Measurements from ENCODE around the gene FLT3.
"Not testable (repeated sequence)": the region's sequence is repeated elsewhere in the genome, so short reads cannot be mapped to it uniquely, and the experiment has no call there.

FLT3 gene

GRCh38 chr13:28043224-28043623 is 57.2 kb downstream of the FLT3 start:
- no peak for DNase-seq

DNA sequence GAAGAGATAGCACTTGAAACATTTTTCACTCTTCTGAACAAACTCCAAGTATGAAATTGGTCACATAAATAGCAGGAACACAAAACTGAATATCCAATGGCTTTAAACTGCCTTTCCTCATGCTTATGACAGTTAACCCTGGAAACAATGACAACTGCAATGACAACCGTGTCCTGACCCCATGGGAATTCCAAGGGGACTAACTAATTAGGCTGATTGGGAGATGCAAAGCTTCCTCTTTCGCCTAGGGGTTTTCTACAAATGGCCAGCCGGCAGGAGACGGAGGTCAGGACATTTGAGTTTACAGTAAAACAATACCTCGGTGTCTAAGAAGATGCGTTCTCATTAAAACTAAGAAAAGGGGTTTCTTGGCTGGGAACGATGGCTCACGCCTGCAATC is 58.9 kb downstream of the FLT3 start:
- no peak for DNase-seq

GRCh38 chr13:28041031-28041461 is 59.3 kb downstream of the FLT3 start:
- peak; percentile 43 for DNase-seq

GRCh38 chr13:28037399-28037798 is 63.0 kb downstream of the FLT3 start:
- DNase-seq = no peak

- no peak for DNase-seq
Observed at GRCh38 chr13:28035146-28035782, 65.1 kb downstream of the FLT3 start.

DNA sequence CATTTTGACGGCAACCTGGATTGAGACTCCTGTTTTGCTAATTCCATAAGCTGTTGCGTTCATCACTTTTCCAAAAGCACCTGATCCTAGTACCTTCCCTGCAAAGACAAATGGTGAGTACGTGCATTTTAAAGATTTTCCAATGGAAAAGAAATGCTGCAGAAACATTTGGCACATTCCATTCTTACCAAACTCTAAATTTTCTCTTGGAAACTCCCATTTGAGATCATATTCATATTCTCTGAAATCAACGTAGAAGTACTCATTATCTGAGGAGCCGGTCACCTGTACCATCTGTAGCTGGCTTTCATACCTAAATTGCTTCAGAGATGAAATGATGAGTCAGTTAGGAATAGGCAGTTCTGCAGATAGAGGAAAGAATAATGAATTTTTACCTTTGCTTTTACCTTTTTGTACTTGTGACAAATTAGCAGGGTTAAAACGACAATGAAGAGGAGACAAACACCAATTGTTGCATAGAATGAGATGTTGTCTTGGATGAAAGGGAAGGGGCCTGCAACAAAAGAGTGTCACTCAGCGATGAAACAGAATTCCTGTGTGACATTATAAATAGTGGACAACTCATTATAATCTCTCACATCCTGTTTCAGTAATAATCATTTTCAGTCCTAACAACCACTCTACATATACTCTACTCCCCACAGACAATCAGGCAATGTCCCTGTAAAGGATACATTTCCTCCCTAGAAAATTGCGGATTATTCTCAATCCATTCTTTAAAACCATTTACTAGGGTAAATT is 66.3 kb downstream of the FLT3 start:
- no peak for DNase-seq

DNA sequence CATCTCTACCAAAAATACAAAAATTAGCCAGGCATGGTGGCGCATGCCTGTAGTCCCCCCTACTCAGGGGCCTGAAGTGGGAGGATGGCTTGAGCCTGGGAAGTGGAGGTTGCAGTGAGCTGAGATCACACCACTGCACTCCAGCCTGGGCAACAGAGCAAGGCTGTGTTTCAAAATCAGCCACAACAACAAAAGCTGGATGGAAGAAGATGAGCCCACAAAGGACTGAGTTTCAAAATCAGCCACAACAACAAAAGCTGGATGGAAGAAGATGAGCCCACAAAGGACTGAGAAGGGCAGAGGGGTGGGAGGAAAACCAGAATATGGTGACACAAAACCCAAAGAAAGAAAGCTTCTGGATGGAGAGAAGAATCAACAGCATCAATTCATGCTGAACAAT is 67.9 kb downstream of the FLT3 start:
- not testable (repeated sequence) for DNase-seq

GRCh38 chr13:28031896-28032288 is 68.5 kb downstream of the FLT3 start:
- DNase-seq = no peak

DNA sequence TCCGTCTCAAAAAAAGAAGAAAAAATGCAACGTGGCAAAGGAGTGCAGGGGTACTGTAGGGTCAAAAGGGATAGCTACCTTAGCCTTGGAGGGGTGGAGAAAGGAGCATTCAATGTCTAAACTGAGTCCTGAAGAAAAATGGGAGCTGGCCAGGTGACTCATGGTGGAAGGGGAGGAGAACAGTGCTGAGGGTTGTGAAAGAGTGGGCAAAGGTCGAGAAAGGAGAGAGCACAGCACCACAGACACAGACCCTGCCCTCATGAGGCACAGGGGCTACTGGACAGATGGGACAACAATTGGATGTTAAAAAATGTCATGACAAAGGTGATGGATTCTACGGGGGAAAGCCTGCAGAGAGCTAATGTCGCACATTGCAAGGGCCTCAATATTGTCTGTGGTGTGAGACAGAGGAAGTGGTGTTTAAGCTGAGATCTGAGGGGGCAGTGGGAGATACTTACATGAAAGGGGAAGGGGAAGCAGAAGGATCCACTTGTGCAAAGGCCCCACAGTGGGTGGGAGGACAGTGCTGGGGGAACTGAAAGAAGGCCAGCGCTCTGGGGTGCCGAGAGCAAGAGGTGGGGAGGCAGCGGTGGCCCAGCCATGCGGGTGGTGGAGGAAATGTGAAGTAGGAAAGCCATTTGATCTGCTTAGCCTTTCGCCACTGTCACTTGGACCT is 69.0 kb downstream of the FLT3 start:
- no peak for DNase-seq

GRCh38 chr13:28027607-28028364 is 72.6 kb downstream of the FLT3 start:
- DNase-seq = no peak

- DNase-seq = no peak
Observed at GRCh38 chr13:28027071-28027470, 73.3 kb downstream of the FLT3 start.

GRCh38 chr13:28026508-28026907 is 73.9 kb downstream of the FLT3 start:
- DNase-seq = no peak

DNA sequence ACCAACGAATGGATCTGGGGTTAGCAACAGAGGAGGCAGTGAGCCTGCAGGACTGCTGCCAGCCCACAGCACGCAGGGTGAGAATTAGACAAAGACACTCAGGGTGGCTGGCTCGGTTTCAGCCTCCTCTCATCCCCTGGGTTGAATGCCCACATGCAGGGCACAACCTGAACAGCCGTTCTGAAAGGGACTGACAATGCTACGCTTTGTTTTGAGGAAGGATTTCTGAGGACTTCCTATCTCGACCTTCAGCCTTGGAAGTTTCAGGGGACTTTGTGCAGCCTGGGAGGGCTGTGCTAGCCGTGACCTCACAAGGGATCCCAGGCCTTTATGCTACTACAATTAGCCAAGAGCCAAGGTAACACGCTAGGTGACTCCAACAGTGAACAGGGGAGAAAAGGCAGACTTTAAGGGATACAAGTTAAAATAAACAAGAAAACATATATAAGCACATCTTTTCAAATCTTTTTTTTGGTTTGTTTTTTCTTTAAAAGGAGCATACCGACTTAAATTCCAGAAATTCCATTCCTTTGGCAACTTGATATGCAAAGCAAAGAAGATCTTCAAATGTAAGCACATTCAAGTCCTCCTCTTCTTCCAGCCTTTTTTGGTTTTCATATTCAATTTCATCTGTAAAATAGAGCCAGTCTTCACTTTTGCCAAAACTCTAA is 77.4 kb downstream of the FLT3 start:
- DNase-seq = no peak

GRCh38 chr13:28014301-28014700 is 86.1 kb downstream of the FLT3 start:
- DNase-seq = no peak

DNA sequence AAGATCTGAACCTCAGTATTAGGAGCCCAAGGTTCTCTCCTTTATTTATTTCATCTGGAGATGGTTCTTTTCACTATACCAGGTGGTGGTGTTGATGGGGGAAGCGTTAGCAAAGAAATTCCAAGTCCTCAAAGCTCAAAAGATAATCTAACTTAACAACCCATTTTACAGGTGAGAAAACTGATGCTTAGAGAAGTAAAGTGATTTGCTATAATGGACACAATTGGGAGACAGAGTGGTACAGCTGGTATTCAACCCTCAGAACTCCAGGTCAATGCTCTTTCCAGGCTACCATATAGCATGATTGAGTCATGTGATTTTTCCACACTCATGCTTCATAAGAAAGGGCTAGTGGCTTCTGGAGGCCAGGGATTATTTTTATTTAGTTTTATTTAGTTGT is 86.9 kb downstream of the FLT3 start:
- no peak for DNase-seq

DNA sequence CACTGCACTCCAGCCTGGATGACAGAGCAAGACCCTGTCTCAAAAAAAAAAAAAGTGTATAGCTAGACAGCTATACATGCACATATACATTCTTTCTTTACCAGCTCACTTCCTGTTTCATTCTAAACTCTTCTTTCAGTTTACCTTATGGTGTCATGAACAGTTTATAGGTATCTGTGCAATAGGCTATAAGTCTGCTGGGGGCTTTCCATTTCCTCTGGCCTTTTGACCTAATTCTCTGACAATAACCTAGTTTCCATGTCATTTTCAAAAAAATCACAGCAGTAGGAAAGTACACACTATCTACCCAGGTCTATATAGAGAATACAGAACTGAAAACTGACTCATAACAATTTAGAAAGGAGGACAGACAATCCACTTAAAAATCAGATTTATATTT is 87.5 kb downstream of the FLT3 start:
- DNase-seq = no peak

DNA sequence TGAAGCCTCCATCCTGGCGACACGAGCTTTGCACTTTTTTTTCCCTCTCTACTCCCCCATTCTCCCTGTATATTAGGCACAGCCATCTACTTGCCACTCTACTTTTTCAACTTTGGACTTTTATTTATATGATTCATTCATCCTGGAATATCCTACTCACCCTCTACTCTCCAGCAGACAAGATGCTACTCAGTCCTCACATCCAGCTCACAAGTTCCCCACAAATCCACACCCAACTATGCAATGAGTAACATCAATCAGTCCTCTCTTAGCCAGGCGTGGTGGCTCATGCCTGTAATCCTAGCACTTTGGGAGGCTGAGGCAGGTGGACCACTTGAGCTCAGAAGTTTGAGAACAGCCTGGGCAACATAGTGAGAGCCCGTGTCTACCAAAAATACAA is 88.0 kb downstream of the FLT3 start:
- no peak for DNase-seq

- DNase-seq = no peak
Observed at GRCh38 chr13:28010046-28010445, 90.3 kb downstream of the FLT3 start.

GRCh38 chr13:28005016-28005415 is 95.4 kb downstream of the FLT3 start:
- not testable (repeated sequence) for DNase-seq

DNA sequence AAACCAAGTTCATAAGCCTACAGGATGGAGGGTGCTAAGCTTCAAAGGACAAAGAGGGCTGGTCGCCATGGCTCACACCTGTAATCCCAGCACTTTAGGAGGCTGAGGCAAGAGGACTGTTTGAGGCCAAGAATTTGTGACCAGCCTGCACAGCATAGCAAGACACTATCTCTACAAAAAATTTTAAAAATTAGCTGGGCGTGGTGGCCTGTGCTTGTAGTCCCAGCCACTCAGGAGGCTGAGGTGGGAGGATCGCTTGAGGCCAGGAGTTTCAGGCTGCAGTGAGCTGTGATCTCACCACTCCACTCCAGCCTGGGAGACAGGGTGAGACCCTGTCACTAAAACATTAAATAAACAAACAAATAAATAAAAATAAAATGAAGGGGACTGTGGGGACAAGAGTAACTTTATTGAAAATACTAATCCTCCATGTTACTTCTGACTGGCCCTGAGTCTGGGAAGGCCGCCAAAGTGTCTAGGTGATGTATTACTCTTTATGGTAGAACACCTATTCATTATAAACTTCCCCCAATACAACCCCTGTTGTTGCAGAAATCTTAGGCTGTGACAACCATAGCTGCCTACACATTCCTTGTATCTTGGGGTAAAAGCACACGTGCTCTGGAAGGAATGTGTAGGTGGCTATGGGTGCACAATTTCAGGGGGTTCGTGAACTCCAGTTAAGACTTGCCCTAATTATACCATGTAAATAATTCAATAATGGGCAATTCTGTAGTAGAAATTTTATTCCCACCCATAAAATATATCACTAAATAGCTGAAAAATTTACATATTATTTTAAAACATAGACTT is 97.3 kb downstream of the FLT3 start:
- no peak for DNase-seq

GRCh38 chr13:28001837-28002473 is 98.4 kb downstream of the FLT3 start:
- DNase-seq = no peak

All from OCI-M1 (cell line).